Peyer's patch (tissue), 4 donors: ENCODE results near the gene RASAL2. TPM values are rescaled to one million over a fixed set of nuclear protein-coding genes. Genes with fewer than 3 reads are reported as not detected.
"Not testable (repeated sequence)": the region's sequence is repeated elsewhere in the genome, so short reads cannot be mapped to it uniquely, and the experiment has no call there.

Source experiments
- DNase-seq, 3 donors: peaks; one replicate each; pipeline ENCODE4 v3.0.0-alpha.2; 2017 to 2019
- H3K27ac ChIP-seq, 4 donors: fragments of 200-600 bp; sonication (generic); one replicate each; pipeline ENCODE4 v1.5.1; 2016 to 2019
- H3K27me3 ChIP-seq, 2 donors: fragments of 200-600 bp; sonication (generic); one replicate each; pipeline ENCODE4 v1.5.1; 2019
- H3K36me3 ChIP-seq, 3 donors: fragments of 200-600 bp; sonication (generic); one replicate each; pipeline ENCODE4 v1.5.1; 2016 to 2019
- H3K4me1 ChIP-seq, 4 donors: fragments of 200-600 bp; sonication (generic); one replicate each; pipeline ENCODE4 v1.5.1; 2016 to 2019
- H3K4me3 ChIP-seq, 4 donors: fragments of 200-600 bp; sonication (generic); 1 replicate in 3 of 4; 2 replicates in 1 of 4; pipeline ENCODE4 v1.5.1; 2016 to 2019; ENCODE audit warnings: mild to moderate bottlenecking in 1 of 4
- H3K9me3 ChIP-seq, 4 donors: fragments of 200-600 bp; sonication (generic); one replicate each; pipeline ENCODE4 v1.5.1; 2016 to 2019; ENCODE audit warnings: mild to moderate bottlenecking in 1 of 4
- POLR2A ChIP-seq, 2 donors: fragments of 450-650 bp; IDR thresholded peaks; one replicate each; pipeline ENCODE4 v1.5.1; 2017; ENCODE audit warnings: antibody characterized with exemption in 2 of 2, mild to moderate bottlenecking in 2 of 2, moderate library complexity in 2 of 2
- total RNA-seq, 4 donors: library from RNA; depleted of rRNA; stranded (reverse); fragments of >200 nt; gene quantifications; one replicate each; pipeline ENCODE4 v1.1.0, GENCODE V29; 2016
- TF ChIP-seq, protein P1 (sequence below), 6 experiments: fragments of 450-650 bp in 4 of 6; fragments of 200-600 bp in 2 of 6; sonication (generic) in 1 of 6; IDR thresholded peaks; one replicate each; pipeline ENCODE4 v1.5.1; 2017 to 2019; ENCODE audit warnings: antibody characterized with exemption in 6 of 6, mild to moderate bottlenecking in 3 of 6, moderate library complexity in 1 of 6

The RASAL2 gene
- total RNA-seq, 4 donors from 2014 or later, result 10.2 to 35.5 (median 20.0) TPM

DNA sequence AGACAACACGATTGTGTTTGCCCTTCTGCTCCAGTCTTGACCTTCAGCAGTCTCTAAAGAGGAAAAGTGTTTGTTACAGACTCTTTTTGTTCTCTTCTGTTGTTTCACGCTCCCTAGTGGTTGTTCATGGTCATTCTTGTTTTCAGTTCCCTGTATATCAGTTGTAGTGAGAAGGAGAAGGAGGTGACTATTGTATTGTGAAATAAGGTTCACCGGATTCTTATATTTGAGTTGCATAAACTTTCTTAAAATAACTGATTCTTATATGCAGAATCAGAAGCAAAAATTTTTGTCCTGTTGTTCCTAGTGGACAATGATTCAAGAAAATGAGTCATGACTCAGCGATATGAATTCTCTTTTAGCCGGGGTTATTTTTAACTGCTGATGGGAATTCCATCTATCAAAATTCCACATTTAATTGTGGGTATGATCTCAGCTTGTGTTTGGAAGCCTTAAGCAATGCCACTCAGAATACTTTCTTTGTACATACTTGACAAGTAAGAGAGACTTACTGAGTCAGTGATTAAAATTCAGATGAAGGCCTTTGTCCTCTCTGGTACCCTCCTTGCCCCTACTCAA lies 250.7 kb downstream of the RASAL2 start:
- Histone ChIP-seq H3K4me3 (no peak overlapping the region), H3K36me3 (no peaks in the 10 kb centered on the region), H3K4me1 (no peaks in the 10 kb centered on the region), H3K9me3 (no peaks in the 10 kb centered on the region), H3K27me3 (no peaks in the 10 kb centered on the region), H3K27ac (no peak overlapping the region)
- no peak for DNase-seq
- TF ChIP-seq, protein P1, sequence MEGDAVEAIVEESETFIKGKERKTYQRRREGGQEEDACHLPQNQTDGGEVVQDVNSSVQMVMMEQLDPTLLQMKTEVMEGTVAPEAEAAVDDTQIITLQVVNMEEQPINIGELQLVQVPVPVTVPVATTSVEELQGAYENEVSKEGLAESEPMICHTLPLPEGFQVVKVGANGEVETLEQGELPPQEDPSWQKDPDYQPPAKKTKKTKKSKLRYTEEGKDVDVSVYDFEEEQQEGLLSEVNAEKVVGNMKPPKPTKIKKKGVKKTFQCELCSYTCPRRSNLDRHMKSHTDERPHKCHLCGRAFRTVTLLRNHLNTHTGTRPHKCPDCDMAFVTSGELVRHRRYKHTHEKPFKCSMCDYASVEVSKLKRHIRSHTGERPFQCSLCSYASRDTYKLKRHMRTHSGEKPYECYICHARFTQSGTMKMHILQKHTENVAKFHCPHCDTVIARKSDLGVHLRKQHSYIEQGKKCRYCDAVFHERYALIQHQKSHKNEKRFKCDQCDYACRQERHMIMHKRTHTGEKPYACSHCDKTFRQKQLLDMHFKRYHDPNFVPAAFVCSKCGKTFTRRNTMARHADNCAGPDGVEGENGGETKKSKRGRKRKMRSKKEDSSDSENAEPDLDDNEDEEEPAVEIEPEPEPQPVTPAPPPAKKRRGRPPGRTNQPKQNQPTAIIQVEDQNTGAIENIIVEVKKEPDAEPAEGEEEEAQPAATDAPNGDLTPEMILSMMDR (IDR thresholded peaks at IDR 0.05), result peak in 4 of 6 experiments; percentile 8 to 64 (median 49)
- no peak for TF ChIP-seq POLR2A (IDR thresholded peaks at IDR 0.05)

DNA sequence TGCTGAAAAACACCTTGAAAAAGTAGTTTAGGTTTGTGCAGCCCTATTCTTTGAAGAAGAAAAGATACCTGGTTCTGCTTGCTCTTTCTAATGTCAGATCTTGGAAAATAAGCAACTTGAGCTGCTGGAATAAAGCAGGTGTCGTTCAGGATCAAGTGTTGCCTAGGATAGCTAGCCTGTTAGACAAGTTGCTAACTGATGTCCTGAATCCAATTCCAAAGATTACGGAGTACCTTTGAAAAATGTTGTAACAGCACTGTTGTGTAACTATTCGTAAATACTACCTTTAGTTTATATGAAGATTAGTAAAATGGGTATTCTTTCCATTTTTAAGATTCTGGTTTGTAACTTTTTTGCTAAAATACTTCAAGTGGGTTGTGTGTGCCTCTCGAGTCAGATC lies 251.3 kb downstream of the RASAL2 start:
- Histone ChIP-seq H3K27ac (no peak overlapping the region), H3K4me3 (no peak overlapping the region), H3K4me1 (no peaks in the 10 kb centered on the region), H3K9me3 (no peaks in the 10 kb centered on the region), H3K27me3 (no peaks in the 10 kb centered on the region), H3K36me3 (no peaks in the 10 kb centered on the region)
- no peak for DNase-seq
- TF ChIP-seq POLR2A (IDR thresholded peaks at IDR 0.05), result no peak
- TF ChIP-seq, protein P1 (IDR thresholded peaks at IDR 0.05), result no peak

GRCh38 chr1:178345807-178346206 lies 251.9 kb downstream of the RASAL2 start:
- H3K27ac ChIP-seq, result no peak overlapping the region
- no peaks in the 10 kb centered on the region for H3K27me3 ChIP-seq
- H3K4me3 ChIP-seq, result no peak overlapping the region
- H3K9me3 ChIP-seq, result no peaks in the 10 kb centered on the region
- no peak for TF ChIP-seq POLR2A (IDR thresholded peaks at IDR 0.05)
- TF ChIP-seq, protein P1 (IDR thresholded peaks at IDR 0.05), result no peak
- no peak for DNase-seq
- H3K4me1 ChIP-seq, result no peaks in the 10 kb centered on the region
- H3K36me3 ChIP-seq, result no peaks in the 10 kb centered on the region

DNA sequence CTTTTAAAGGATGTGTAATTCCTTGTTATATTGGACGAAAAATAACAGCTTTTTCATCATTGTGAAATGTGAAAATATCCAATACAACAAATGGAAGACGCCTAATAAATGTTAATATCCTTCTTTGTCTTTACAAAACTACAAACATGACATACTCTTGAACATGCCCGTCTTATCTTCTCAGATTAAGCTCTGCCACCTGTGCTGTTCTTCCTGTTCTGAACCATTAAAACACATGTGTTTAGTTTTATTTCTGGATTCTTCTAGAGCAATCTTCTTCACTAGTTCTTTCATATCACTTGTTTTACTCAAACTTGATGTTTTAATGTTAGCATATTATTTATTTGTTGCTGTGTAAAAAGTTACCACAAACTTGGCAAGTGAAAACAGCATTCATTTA lies 255.9 kb downstream of the RASAL2 start:
- no peak for DNase-seq
- Histone ChIP-seq H3K27me3 (no peaks in the 10 kb centered on the region), H3K27ac (no peak overlapping the region), H3K9me3 (peaks cover 0 to 5% (median 0%) of the 10 kb centered on the region in 4 donors), H3K36me3 (no peaks in the 10 kb centered on the region), H3K4me1 (no peaks in the 10 kb centered on the region), H3K4me3 (no peak overlapping the region)
- TF ChIP-seq, protein P1 (IDR thresholded peaks at IDR 0.05), result no peak
- TF ChIP-seq POLR2A (IDR thresholded peaks at IDR 0.05), result no peak

GRCh38 chr1:178351911-178352310 lies 258.0 kb downstream of the RASAL2 start:
- not testable (repeated sequence) for H3K9me3 ChIP-seq, H3K4me1 ChIP-seq, H3K4me3 ChIP-seq, H3K36me3 ChIP-seq, DNase-seq, H3K27ac ChIP-seq, H3K27me3 ChIP-seq

DNA sequence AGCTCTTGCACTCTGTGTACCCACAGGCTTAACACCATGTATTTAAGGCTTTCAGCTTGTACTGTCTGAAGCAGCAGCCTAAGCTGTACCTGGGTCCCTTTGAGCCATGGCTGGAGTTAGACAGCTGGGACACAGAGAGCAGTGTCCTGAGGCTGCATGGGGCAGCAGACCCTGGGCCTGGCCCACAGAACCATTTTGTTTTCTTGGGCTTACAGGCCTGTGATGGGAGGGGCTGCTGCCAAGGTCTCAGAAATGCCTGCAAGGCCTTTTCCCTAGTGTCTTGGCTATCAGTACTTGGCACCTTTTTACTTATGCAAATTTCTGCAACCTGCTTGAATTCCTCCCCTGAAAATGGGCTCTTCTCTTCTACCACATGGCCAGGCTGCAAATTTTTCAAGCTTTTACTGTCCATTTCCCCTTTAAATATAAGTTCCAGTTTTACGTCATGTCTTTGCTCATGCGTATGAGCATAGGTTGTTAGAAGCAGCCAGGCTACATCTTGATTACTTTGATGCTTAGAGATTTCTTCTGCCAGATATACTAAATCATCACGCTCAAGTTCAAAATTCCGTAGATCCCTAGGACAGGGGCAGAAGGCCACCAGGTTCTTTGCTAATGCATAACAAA lies 259.0 kb downstream of the RASAL2 start:
- Histone ChIP-seq H3K27me3 (no peaks in the 10 kb centered on the region), H3K4me1 (no peaks in the 10 kb centered on the region), H3K36me3 (no peaks in the 10 kb centered on the region), H3K9me3 (peaks cover 0 to 5% (median 0%) of the 10 kb centered on the region in 4 donors), H3K27ac (no peak overlapping the region), H3K4me3 (no peak overlapping the region)
- no peak for TF ChIP-seq POLR2A (IDR thresholded peaks at IDR 0.05)
- TF ChIP-seq, protein P1 (IDR thresholded peaks at IDR 0.05), result no peak
- DNase-seq, result no peak
